SK-N-SH (cell line): Measurements from ENCODE around the gene SOCS3. TPM values are rescaled to one million over a fixed set of nuclear protein-coding genes. Genes with fewer than 3 reads are reported as not detected.

Experiments
- CTCF ChIA-PET: fragments of 300-600, 350-600 bp; formaldehyde crosslinking; extraction: SDS; loops from one replicate; lab custom pipeline; 2021; lab: Yijun Ruan, JAX
- POLR2A ChIA-PET: fragments of 350-600 bp; sonication (Branson Sonifier 250); formaldehyde crosslinking; extraction: SDS; loops from one replicate; lab custom pipeline; 2020; ENCODE audit warnings: antibody characterized with exemption, inconsistent platforms; lab: Yijun Ruan, JAX
- DNase-seq: peaks from one replicate; pipeline ENCODE4 v3.0.0; 2012
- H2AFZ ChIP-seq: fragments of 200-600 bp; sonication (generic); 2 replicates; pipeline ENCODE4 v1.8.1; 2016; ENCODE audit warnings: antibody characterized with exemption, mild to moderate bottlenecking, low read depth
- H3F3A ChIP-seq: fragments of 200-600 bp; sonication (generic); replicated peaks from 2 replicates; pipeline ENCODE3; 2016; ENCODE audit warnings: antibody characterized with exemption, mild to moderate bottlenecking; ENCODE audit not compliant: insufficient read depth
- H3K27ac ChIP-seq, 2 experiments: fragments of 200-500 bp in 1 of 2; fragments of 200-600 bp in 1 of 2; sonication (Bioruptor generic) in 1 of 2; sonication (generic), shearing (Covaris generic) in 1 of 2; 2 replicates each; pipeline versions ENCODE4 v1.5.1 to v1.6.1; 2014 to 2016; ENCODE audit warnings: low read depth in 2 of 2, inconsistent platforms in 1 of 2, low read length in 1 of 2, mild to moderate bottlenecking in 1 of 2, mixed read lengths in 1 of 2
- H3K27me3 ChIP-seq: fragments of 200-600 bp; sonication (generic), shearing (Covaris generic); 2 replicates; pipeline ENCODE4 v1.6.1; 2016; ENCODE audit warnings: mixed run types; ENCODE audit not compliant: insufficient read depth
- H3K36me3 ChIP-seq, 2 experiments: fragments of 200-500 bp in 1 of 2; fragments of 200-600 bp in 1 of 2; sonication (Bioruptor generic) in 1 of 2; sonication (generic) in 1 of 2; replicated peaks in 1 of 2; 2 replicates each; pipeline versions ENCODE3 to v1.5.1; 2014 to 2016; ENCODE audit warnings: low read length in 1 of 2, mild to moderate bottlenecking in 1 of 2; ENCODE audit not compliant: insufficient read depth in 2 of 2, control insufficient read depth in 1 of 2
- H3K4me1 ChIP-seq, 2 experiments: fragments of 200-500 bp in 1 of 2; fragments of 200-600 bp in 1 of 2; sonication (Bioruptor generic) in 1 of 2; sonication (generic), shearing (Covaris generic) in 1 of 2; 2 replicates each; pipeline versions ENCODE4 v1.5.1 to v1.6.1; 2014 to 2016; ENCODE audit warnings: low read depth in 1 of 2, low read length in 1 of 2, mixed run types in 1 of 2; ENCODE audit not compliant: insufficient read depth in 2 of 2, control insufficient read depth in 1 of 2
- H3K4me2 ChIP-seq: fragments of 200-600 bp; sonication (generic), shearing (Covaris generic); 2 replicates; pipeline ENCODE4 v1.6.1; 2017; ENCODE audit warnings: mixed run types
- H3K4me3 ChIP-seq, 2 experiments: fragments of 200-500 bp in 1 of 2; fragments of 200-600 bp in 1 of 2; sonication (Bioruptor generic) in 1 of 2; sonication (generic), shearing (Covaris generic) in 1 of 2; 2 replicates each; pipeline versions ENCODE4 v1.5.1 to v1.8.1; 2014 to 2016; ENCODE audit warnings: low read depth in 2 of 2, inconsistent platforms in 1 of 2, low read length in 1 of 2, mild to moderate bottlenecking in 1 of 2, mixed read lengths in 1 of 2, moderate library complexity in 1 of 2
- H3K79me2 ChIP-seq: fragments of 200-600 bp; sonication (generic); 2 replicates; pipeline ENCODE4 v1.8.1; 2017; ENCODE audit warnings: mild to moderate bottlenecking; ENCODE audit not compliant: insufficient read depth
- H3K9ac ChIP-seq: fragments of 200-600 bp; sonication (generic); 2 replicates; pipeline ENCODE4 v1.6.1; 2017; ENCODE audit warnings: mixed run types
- H3K9me2 ChIP-seq: fragments of 200-600 bp; sonication (generic); 2 replicates; pipeline ENCODE4 v1.6.1; 2017; ENCODE audit warnings: mixed run types
- H3K9me3 ChIP-seq: fragments of 200-600 bp; sonication (generic); 2 replicates; pipeline ENCODE4 v1.6.1; 2017; ENCODE audit warnings: mixed run types, mild to moderate bottlenecking, moderate library complexity
- H4K20me1 ChIP-seq: fragments of 200-600 bp; sonication (generic); 2 replicates; pipeline ENCODE4 v1.6.1; 2017; ENCODE audit warnings: mild to moderate bottlenecking, mixed run types; ENCODE audit not compliant: insufficient read depth
- CHD2 ChIP-seq: fragments of 150-350 bp; IDR thresholded peaks from 2 replicates; pipeline ENCODE4 v1.6.1; 2018; ENCODE audit warnings: low read length; ENCODE audit not compliant: partially characterized antibody
- ELF1 ChIP-seq: IDR thresholded peaks from 2 replicates; pipeline ENCODE4 v1.4.0; 2012
- EZH2phosphoT487 ChIP-seq: fragments of 200-600 bp; sonication (generic); IDR thresholded peaks from 2 replicates; pipeline ENCODE4 v1.6.1; 2017; ENCODE audit warnings: low read depth, mixed run types, mild to moderate bottlenecking, antibody characterized with exemption, moderate library complexity, borderline replicate concordance
- FOSL2 ChIP-seq: IDR thresholded peaks from 2 replicates; pipeline ENCODE4 v1.4.0; 2012; ENCODE audit warnings: low read depth, mild to moderate bottlenecking, moderate library complexity, borderline replicate concordance
- FOXJ3 ChIP-seq: sonication (generic); formaldehyde crosslinking; IDR thresholded peaks from 2 replicates; pipeline ENCODE4 v1.5.1; 2020; ENCODE audit warnings: mild to moderate bottlenecking, missing genetic modification reagents
- GABPA ChIP-seq: IDR thresholded peaks from 2 replicates; pipeline ENCODE4 v1.4.0; 2012; ENCODE audit warnings: low read depth, mild to moderate bottlenecking
- MXI1 ChIP-seq: IDR thresholded peaks from 2 replicates; pipeline ENCODE4 v1.6.1; 2012; ENCODE audit warnings: mild to moderate bottlenecking, low read depth, low read length, improper control_type of control experiment
- RCOR1 ChIP-seq: fragments of 150-350 bp; IDR thresholded peaks from 2 replicates; pipeline ENCODE4 v1.6.1; 2017; ENCODE audit warnings: antibody characterized with exemption, low read length
- RFX5 ChIP-seq: IDR thresholded peaks from 2 replicates; pipeline ENCODE4 v1.6.1; 2012; ENCODE audit warnings: mild to moderate bottlenecking, improper control_type of control experiment, low read length
- RXRA ChIP-seq: IDR thresholded peaks from 2 replicates; pipeline ENCODE4 v1.4.0; 2012; ENCODE audit warnings: low read depth, mild to moderate bottlenecking, borderline replicate concordance
- SIN3A ChIP-seq: IDR thresholded peaks from 2 replicates; pipeline ENCODE4 v1.6.1; 2012; ENCODE audit warnings: low read depth, mild to moderate bottlenecking, low read length, moderate library complexity, borderline replicate concordance
- SMC3 ChIP-seq: IDR thresholded peaks from 2 replicates; pipeline ENCODE4 v1.6.1; 2012; ENCODE audit warnings: low read depth, low read length, improper control_type of control experiment
- WGBS: methylation state at CpG from one replicate; pipeline ENCODE4 v1.1.6; 2017; ENCODE audit warnings: low lambda C conversion rate; 5-methylcytosine and 5-hydroxymethylcytosine counted together
- polyA plus RNA-seq, 3 experiments: library from polyadenylated mRNA; depleted of rRNA; stranded (reverse); fragments of >200 nt; gene quantifications; 2 replicates each; pipeline ENCODE4 v1.2.3, GENCODE V29; 2012
- TF ChIP-seq, protein P1 (sequence below): fragments of 150-350 bp; IDR thresholded peaks from 2 replicates; pipeline ENCODE4 v1.6.1; 2016; ENCODE audit warnings: mild to moderate bottlenecking, low read depth, low read length
- TF ChIP-seq, protein P2 (sequence below): fragments of 200-600 bp; sonication (generic); IDR thresholded peaks from 2 replicates; pipeline ENCODE4 v1.6.1; 2017; ENCODE audit warnings: antibody characterized with exemption, mild to moderate bottlenecking, moderate library complexity

Gene SOCS3
- polyA plus RNA-seq, 1 of the 3 experiments (the other 2 are of a cell fraction): 24.9 TPM

DNA sequence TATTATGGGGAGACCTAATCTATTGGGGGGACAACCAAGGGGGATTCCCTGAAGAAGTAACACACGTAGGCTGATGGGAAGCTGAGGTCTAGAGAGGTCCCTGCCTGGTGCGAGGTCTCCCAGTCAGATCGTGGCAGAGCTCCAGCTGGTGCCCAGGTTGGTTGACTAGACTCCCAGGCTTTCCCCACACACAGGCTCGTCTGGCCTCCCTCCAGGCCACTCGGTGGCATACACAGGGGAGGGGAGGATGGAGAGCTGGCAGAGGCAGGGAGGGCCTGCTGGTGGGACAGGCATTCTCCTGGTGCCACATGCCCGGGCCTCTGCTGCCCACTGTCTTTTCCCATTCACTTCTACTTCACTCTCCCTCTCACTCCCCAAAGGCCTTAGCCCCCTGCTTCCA lies 8.5 kb upstream of the SOCS3 start:
- TF ChIP-seq FOXJ3 (CRISPR knock-in tag) (no peak), EZH2phosphoT487 (no peak), FOSL2 (no peak), ELF1 (no peak), CHD2 (peak; percentile 27)
- TF ChIP-seq, all 33 proteins: peak for 1
- Histone ChIP-seq H3K9me3 (no peaks in the 10 kb centered on the region), H3F3A (no peaks in the 10 kb centered on the region), H3K36me3 (no peaks in the 10 kb centered on the region), H3K27me3 (no peaks in the 10 kb centered on the region), H3K9me2 (no peaks in the 10 kb centered on the region), H4K20me1 (no peaks in the 10 kb centered on the region), H3K4me3 (no peak overlapping the region), H3K27ac (no peak overlapping the region; a peak in 1 of 4 replicates), H2AFZ (no peak overlapping the region), H3K79me2 (no peaks in the 10 kb centered on the region), H3K4me2 (no peak overlapping the region), H3K4me1 (peaks cover 4 to 50% of the 10 kb centered on the region in 2 experiments; a peak in 1 of 4 replicates), H3K9ac (no peak overlapping the region)
- POLR2A ChIA-PET: interaction anchor here (0.6 to 2.1 kb wide), 2 partner anchors 7 to 10 kb away, joined by 3 to 9 read pairs; partner anchors contain the start of gene PGS1
- CTCF ChIA-PET: interaction anchor here (0.9 to 15.1 kb wide), 8 partner anchors 8 to 118 kb away, joined by 3 to 327 read pairs (median 6); partner anchors contain the start of gene SOCS3
- WGBS: 68% methylated on average over 5 of the region's 6 CpGs
- no peak for DNase-seq

DNA sequence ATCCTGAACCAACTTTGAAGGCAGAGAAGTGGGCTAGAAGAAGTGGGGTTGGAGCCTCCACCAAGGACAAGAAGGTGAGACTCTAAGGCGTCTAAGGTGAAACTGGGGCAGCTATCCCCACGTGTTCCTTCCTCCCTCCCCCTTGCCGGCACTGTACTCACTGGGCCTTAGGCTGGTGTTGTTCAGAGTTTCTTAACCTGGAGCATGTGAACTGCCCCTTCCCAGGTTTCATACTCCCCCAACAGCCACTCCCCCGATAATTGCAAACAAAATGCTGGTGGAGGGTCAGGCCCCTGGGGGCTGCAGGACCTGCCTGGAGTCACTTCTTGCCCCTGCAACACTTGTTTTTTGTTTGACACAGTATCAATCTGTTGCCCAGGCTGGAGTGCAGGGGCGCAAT lies 7.3 kb upstream of the SOCS3 start:
- Histone ChIP-seq H3K4me3 (no peak overlapping the region), H3K9me2 (no peaks in the 10 kb centered on the region), H3K9me3 (no peaks in the 10 kb centered on the region), H3K4me2 (no peak overlapping the region), H3K4me1 (peaks cover 4 to 50% of the 10 kb centered on the region in 2 experiments; a peak in 1 of 4 replicates), H3K27ac (no peak overlapping the region), H2AFZ (no peak overlapping the region), H3K79me2 (no peaks in the 10 kb centered on the region), H3F3A (no peaks in the 10 kb centered on the region), H3K27me3 (no peaks in the 10 kb centered on the region), H4K20me1 (no peaks in the 10 kb centered on the region), H3K9ac (no peak overlapping the region), H3K36me3 (no peaks in the 10 kb centered on the region)
- no peak for DNase-seq
- ChIA-PET POLR2A (no interaction called here), CTCF (interaction anchor here (0.8 to 15.1 kb wide), 5 partner anchors 9 to 117 kb away, joined by 3 to 327 read pairs (median 4); no protein-coding TSS in a partner anchor)
- 90% methylated on average over 5 of the region's 5 CpGs for WGBS
- TF ChIP-seq SMC3 (no peak), RFX5 (no peak), SIN3A (no peak), MXI1 (no peak), EZH2phosphoT487 (no peak), RXRA (no peak), FOXJ3 (CRISPR knock-in tag) (no peak), ELF1 (no peak), RCOR1 (no peak), GABPA (no peak)
- TF ChIP-seq, protein P1, sequence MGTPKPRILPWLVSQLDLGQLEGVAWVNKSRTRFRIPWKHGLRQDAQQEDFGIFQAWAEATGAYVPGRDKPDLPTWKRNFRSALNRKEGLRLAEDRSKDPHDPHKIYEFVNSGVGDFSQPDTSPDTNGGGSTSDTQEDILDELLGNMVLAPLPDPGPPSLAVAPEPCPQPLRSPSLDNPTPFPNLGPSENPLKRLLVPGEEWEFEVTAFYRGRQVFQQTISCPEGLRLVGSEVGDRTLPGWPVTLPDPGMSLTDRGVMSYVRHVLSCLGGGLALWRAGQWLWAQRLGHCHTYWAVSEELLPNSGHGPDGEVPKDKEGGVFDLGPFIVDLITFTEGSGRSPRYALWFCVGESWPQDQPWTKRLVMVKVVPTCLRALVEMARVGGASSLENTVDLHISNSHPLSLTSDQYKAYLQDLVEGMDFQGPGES: no peak
- TF ChIP-seq, protein P2, sequence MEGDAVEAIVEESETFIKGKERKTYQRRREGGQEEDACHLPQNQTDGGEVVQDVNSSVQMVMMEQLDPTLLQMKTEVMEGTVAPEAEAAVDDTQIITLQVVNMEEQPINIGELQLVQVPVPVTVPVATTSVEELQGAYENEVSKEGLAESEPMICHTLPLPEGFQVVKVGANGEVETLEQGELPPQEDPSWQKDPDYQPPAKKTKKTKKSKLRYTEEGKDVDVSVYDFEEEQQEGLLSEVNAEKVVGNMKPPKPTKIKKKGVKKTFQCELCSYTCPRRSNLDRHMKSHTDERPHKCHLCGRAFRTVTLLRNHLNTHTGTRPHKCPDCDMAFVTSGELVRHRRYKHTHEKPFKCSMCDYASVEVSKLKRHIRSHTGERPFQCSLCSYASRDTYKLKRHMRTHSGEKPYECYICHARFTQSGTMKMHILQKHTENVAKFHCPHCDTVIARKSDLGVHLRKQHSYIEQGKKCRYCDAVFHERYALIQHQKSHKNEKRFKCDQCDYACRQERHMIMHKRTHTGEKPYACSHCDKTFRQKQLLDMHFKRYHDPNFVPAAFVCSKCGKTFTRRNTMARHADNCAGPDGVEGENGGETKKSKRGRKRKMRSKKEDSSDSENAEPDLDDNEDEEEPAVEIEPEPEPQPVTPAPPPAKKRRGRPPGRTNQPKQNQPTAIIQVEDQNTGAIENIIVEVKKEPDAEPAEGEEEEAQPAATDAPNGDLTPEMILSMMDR: no peak
